Loucy (cell line): ENCODE data around the gene SLC2A4.

ENCODE experiments used
- H2AFZ ChIP-seq: fragments of 200-600 bp; sonication (generic); 2 replicates; pipeline ENCODE4 v1.6.0; 2016; ENCODE audit warnings: antibody characterized with exemption, mild to moderate bottlenecking, low read length, moderate library complexity
- H3F3A ChIP-seq: fragments of 200-600 bp; 2 replicates; pipeline ENCODE4 v1.6.0; 2016; ENCODE audit warnings: antibody characterized with exemption, low read depth, mild to moderate bottlenecking
- H3K27me3 ChIP-seq: fragments of 200-600 bp; sonication (generic); 2 replicates; pipeline ENCODE4 v1.6.1; 2014; ENCODE audit warnings: low read length, mild to moderate bottlenecking; ENCODE audit not compliant: insufficient read depth, poor library complexity, severe bottlenecking
- H3K36me3 ChIP-seq: fragments of 200-600 bp; sonication (generic); 2 replicates; pipeline ENCODE4 v1.6.1; 2016; ENCODE audit warnings: low read length; ENCODE audit not compliant: insufficient read depth
- H3K4me1 ChIP-seq: fragments of 200-600 bp; sonication (generic); 2 replicates; pipeline ENCODE4 v1.5.1; 2014; ENCODE audit warnings: low read length, mild to moderate bottlenecking; ENCODE audit not compliant: insufficient read depth, poor library complexity, severe bottlenecking
- H3K4me2 ChIP-seq: fragments of 200-600 bp; sonication (generic); 2 replicates; pipeline ENCODE4 v1.6.0; 2014; ENCODE audit warnings: antibody characterized with exemption, low read length, low read depth, mild to moderate bottlenecking; ENCODE audit not compliant: poor library complexity, severe bottlenecking
- H3K4me3 ChIP-seq: fragments of 200-600 bp; sonication (generic); 2 replicates; pipeline ENCODE4 v1.5.1; 2014; ENCODE audit warnings: low read length, mild to moderate bottlenecking, mixed read lengths; ENCODE audit not compliant: poor library complexity, severe bottlenecking
- H3K79me2 ChIP-seq: fragments of 200-600 bp; sonication (generic); 2 replicates; pipeline ENCODE4 v1.6.1; 2014; ENCODE audit warnings: low read length; ENCODE audit not compliant: insufficient read depth
- H3K9ac ChIP-seq: fragments of 200-600 bp; sonication (generic); 2 replicates; pipeline ENCODE4 v1.6.0; 2014; ENCODE audit warnings: mild to moderate bottlenecking, low read depth, low read length, moderate library complexity; ENCODE audit not compliant: poor library complexity, severe bottlenecking
- H3K9me2 ChIP-seq: fragments of 200-600 bp; sonication (generic); replicated peaks from 2 replicates; pipeline ENCODE4 v1.6.1; 2016; ENCODE audit warnings: low read depth, low read length, mixed read lengths
- H3K9me3 ChIP-seq: fragments of 200-600 bp; sonication (generic); 2 replicates; pipeline ENCODE4 v1.6.1; 2014; ENCODE audit warnings: mild to moderate bottlenecking, antibody characterized with exemption, low read length, low read depth; ENCODE audit not compliant: insufficient read depth
- H4K20me1 ChIP-seq: fragments of 200-600 bp; sonication (generic); 2 replicates; pipeline ENCODE4 v1.6.0; 2014; ENCODE audit warnings: antibody characterized with exemption, low read length, mild to moderate bottlenecking; ENCODE audit not compliant: insufficient read depth, poor library complexity, severe bottlenecking
- EZH2phosphoT487 ChIP-seq: fragments of 200-600 bp; IDR thresholded peaks from 2 replicates; pipeline ENCODE4 v1.6.1; 2018; ENCODE audit warnings: antibody characterized with exemption, mild to moderate bottlenecking, moderate library complexity, borderline replicate concordance
- TF ChIP-seq, protein P1 (sequence below): fragments of 200-600 bp; sonication (generic); conservative IDR thresholded peaks from 2 replicates; pipeline ENCODE4 v1.5.1; 2014; ENCODE audit warnings: mild to moderate bottlenecking, antibody characterized with exemption, low read length

SLC2A4 gene

DNA sequence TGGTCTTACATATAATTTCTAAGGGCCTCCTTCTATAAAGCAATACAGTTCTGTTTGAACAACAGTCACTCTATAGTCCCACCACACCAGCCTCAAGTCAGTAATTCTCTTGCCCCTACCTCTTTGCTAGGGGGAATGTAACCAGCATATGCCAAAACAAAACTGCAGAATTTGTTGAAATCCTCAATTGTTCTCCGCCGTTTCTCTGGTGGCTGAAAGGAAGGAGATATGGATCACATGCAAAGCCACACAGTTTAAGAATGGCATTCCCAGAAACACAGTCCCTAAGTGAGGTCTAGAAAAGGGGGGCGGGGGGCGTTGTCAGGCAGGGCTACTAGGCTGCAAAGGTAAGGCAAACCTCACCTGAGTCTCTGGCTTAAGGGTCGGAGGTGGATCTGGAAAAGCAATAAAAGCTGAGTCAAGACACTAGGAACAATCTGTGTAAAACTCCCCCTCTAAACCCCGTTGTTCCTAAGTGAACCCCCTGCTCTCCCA is 44.2 kb upstream of the SLC2A4 start:
- Histone ChIP-seq H3F3A (peaks cover 9% of the 10 kb centered on the region), H3K9ac (peak overlapping the region; percentile 98), H3K4me3 (peak overlapping the region; percentile 96), H4K20me1 (peaks cover 38% of the 10 kb centered on the region), H3K4me2 (peak overlapping the region; percentile 72), H3K27me3 (peaks cover 5% of the 10 kb centered on the region), H3K79me2 (peaks cover 81% of the 10 kb centered on the region), H3K9me3 (no peaks in the 10 kb centered on the region), H3K9me2 (no peaks in the 10 kb centered on the region), H3K36me3 (peaks cover 18% of the 10 kb centered on the region; the same call in 1 of the 2 replicates), H2AFZ (no peak overlapping the region), H3K4me1 (peaks cover 40% of the 10 kb centered on the region)
- TF ChIP-seq, protein P1, sequence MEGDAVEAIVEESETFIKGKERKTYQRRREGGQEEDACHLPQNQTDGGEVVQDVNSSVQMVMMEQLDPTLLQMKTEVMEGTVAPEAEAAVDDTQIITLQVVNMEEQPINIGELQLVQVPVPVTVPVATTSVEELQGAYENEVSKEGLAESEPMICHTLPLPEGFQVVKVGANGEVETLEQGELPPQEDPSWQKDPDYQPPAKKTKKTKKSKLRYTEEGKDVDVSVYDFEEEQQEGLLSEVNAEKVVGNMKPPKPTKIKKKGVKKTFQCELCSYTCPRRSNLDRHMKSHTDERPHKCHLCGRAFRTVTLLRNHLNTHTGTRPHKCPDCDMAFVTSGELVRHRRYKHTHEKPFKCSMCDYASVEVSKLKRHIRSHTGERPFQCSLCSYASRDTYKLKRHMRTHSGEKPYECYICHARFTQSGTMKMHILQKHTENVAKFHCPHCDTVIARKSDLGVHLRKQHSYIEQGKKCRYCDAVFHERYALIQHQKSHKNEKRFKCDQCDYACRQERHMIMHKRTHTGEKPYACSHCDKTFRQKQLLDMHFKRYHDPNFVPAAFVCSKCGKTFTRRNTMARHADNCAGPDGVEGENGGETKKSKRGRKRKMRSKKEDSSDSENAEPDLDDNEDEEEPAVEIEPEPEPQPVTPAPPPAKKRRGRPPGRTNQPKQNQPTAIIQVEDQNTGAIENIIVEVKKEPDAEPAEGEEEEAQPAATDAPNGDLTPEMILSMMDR: no peak
- TF ChIP-seq EZH2phosphoT487: no peak

DNA sequence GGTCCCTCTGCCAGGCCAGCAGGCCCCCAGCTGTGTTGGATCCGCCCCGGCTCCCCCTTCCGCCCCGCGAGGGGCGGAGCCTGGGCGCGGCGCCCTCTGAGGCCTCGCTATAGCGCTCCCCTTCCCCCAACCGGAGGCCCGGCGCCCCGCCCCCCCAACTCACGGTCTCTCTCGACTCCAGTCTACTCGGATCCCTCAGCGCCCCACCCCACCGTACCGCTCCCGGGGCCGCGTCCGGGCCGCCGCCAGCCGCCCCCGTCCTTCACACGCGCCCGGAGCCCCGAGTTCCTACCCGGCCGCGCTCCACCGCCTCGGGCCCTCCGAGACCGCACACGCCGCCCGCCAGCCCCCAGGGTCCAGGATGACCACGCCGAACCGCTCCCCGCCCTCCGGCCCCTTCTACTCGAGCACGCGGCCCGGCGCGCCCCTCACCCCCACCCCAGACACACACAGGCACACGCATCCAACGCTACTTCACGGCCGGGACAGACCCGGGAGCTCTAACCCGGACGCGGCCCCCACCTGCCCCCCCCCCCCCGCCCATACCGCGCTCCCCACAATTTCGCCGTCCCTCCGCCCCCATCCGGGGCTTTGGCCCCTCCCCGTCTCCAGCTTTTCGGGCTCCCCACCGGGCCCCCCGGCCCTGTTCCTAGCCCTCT is 43.6 kb upstream of the SLC2A4 start:
- Histone ChIP-seq H3K4me1 (peaks cover 40% of the 10 kb centered on the region), H2AFZ (peak overlapping the region; percentile 43), H3K9ac (peak overlapping the region; percentile 98), H3K79me2 (peaks cover 75% of the 10 kb centered on the region), H3K4me3 (peak overlapping the region; percentile 96), H3K36me3 (peaks cover 18% of the 10 kb centered on the region; the same call in 1 of the 2 replicates), H3K9me2 (no peaks in the 10 kb centered on the region), H3K4me2 (peak overlapping the region; percentile 72), H3K9me3 (no peaks in the 10 kb centered on the region), H4K20me1 (peaks cover 34% of the 10 kb centered on the region), H3F3A (peaks cover 9% of the 10 kb centered on the region), H3K27me3 (peaks cover 5% of the 10 kb centered on the region)
- TF ChIP-seq, protein P1: no peak
- no peak for TF ChIP-seq EZH2phosphoT487

DNA sequence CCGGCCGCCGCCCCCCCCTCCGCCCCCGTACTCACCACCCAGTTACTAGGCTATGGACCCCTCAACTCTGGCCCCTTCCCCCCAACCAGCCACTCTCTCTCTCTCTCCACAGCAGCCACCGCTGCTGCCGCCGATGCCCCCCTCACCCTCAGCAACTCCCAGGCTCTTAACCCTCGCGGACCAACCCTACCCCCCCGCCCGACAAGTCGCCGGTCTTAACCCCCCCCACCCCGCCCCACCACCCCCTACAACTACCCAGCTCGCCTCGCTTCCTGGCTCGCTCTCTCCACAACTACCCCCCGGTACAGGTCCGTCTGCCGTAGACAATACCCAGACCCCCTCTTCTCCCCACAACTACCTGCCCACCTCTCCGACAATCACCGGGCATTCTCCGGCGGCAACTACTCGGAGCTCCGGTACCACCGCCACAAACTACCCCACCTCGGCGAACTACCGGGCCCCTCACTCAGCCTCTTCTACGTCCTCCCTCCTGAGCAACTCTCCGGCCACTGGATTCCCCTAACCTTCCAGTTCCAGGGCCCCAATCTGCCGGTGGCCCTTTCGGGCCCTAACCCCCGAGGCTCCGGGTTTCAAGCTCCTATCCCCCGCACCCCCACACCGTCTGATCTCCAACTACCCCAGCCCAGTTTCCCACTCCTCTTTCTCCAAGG is 43.0 kb upstream of the SLC2A4 start:
- Histone ChIP-seq H3F3A (peaks cover 12% of the 10 kb centered on the region), H3K27me3 (peaks cover 5% of the 10 kb centered on the region), H3K9ac (peak overlapping the region; percentile 98), H3K36me3 (peaks cover 18% of the 10 kb centered on the region; the same call in 1 of the 2 replicates), H3K79me2 (peaks cover 68% of the 10 kb centered on the region), H3K9me3 (no peaks in the 10 kb centered on the region), H3K4me3 (peak overlapping the region; percentile 96), H2AFZ (peak overlapping the region; percentile 25; the same call in 1 of the 2 replicates), H4K20me1 (peaks cover 29% of the 10 kb centered on the region), H3K4me2 (peak overlapping the region; percentile 70), H3K9me2 (no peaks in the 10 kb centered on the region), H3K4me1 (peaks cover 40% of the 10 kb centered on the region)
- TF ChIP-seq, protein P1: no peak
- TF ChIP-seq EZH2phosphoT487: no peak
